ENCODE data around the gene CST3.

- TF ChIP-seq, protein P1, sequence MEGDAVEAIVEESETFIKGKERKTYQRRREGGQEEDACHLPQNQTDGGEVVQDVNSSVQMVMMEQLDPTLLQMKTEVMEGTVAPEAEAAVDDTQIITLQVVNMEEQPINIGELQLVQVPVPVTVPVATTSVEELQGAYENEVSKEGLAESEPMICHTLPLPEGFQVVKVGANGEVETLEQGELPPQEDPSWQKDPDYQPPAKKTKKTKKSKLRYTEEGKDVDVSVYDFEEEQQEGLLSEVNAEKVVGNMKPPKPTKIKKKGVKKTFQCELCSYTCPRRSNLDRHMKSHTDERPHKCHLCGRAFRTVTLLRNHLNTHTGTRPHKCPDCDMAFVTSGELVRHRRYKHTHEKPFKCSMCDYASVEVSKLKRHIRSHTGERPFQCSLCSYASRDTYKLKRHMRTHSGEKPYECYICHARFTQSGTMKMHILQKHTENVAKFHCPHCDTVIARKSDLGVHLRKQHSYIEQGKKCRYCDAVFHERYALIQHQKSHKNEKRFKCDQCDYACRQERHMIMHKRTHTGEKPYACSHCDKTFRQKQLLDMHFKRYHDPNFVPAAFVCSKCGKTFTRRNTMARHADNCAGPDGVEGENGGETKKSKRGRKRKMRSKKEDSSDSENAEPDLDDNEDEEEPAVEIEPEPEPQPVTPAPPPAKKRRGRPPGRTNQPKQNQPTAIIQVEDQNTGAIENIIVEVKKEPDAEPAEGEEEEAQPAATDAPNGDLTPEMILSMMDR (IDR thresholded peaks at IDR 0.05): no peak
- TF ChIP-seq ZFX (IDR thresholded peaks at IDR 0.05; ENCODE audit: borderline replicate concordance): no peak
Measured at GRCh38 chr20:23636908-23637281, 860 bp downstream of the CST3 start.

Measured in 22Rv1 (cell line).